Hepatic stellate cell (primary cell): ENCODE measurements around the gene INVS.
A peak's percentile ranks its signal among the peaks of the same experiment; 100 is the strongest.
"Not testable (repeated sequence)": the region's sequence is repeated elsewhere in the genome, so short reads cannot be mapped to it uniquely, and the experiment has no call there.

ENCODE experiments used
- DNase-seq: peaks from one replicate; pipeline ENCODE4 v3.0.0; 2011; ENCODE audit warnings: low spot score

Gene INVS

GRCh38 chr9:100281676-100282387 lies 182.8 kb downstream of the INVS start:
- DNase-seq: no peak

DNA sequence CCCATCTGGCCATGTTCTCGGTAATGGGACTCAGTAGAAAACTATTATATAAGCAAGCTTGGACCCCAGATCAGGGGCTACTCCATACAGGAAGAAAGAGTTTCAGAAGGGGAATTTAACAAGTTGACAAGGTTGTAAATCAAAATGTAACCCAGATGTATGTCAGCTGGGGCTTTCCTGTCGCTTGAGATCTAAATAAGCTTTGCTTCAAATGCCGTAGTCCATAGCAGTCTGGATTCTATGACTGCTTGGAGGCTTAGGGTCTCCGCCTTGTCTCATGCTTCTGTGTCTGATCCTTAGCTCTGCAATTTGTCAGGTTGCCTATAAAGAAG lies 183.3 kb downstream of the INVS start:
- no peak for DNase-seq

DNA sequence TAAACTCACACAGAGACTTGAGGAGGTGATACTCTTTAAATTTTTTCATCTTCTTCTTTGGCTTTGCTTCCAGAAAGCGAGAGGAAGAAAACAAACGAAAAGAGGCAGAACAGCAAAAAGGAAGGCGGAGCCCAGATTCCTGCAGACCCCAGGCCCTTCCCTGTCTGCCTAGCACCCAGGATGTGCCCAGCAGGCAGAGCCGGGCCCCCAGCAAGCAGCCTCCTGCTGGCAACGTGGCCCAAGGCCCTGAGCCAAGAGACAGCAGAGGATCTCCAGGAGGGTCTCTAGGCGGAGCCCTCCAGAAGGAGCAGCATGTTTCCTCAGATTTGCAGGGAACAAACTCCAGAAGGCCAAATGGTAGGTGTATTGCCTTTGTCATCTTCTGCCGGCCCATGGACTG lies 185.2 kb downstream of the INVS start:
- no peak for DNase-seq

DNA sequence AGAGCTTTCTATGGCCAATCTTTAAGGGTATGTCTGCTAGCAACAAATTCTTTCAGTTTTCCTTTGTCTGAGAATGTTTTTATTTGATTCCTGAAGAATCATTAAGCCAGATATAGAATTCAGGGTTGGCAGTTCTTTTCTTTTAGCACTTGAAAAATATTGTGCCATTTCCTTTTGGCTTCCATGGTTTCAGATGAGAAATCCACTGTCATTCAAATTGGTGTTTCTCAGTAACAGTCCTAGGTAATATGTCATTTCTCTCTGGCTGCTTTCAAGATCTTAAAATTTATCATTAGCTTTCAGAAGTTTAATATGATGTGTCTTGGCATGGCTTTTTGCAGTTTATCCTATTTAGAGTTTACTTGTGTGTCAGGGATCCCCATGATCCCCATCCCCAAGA lies 186.0 kb downstream of the INVS start:
- DNase-seq: no peak

DNA sequence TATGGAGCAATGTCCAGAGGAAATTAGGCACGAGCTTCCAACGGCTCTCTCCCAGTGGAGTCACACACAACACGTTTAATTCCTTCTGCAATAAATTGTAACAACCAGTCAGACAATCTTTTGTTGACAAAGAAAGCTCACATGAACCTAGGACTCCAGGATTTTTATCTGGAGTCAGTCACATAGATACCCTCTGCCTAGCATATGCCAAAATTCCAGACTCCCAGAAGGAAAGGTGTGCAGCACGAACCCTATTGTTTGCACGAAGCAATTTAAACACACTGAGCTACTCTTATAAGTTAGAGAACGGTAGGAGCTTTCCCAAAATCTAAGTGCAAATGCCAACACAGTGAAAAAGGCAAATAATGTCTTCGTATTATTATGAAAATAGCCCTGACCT lies 186.6 kb downstream of the INVS start:
- DNase-seq: no peak

DNA sequence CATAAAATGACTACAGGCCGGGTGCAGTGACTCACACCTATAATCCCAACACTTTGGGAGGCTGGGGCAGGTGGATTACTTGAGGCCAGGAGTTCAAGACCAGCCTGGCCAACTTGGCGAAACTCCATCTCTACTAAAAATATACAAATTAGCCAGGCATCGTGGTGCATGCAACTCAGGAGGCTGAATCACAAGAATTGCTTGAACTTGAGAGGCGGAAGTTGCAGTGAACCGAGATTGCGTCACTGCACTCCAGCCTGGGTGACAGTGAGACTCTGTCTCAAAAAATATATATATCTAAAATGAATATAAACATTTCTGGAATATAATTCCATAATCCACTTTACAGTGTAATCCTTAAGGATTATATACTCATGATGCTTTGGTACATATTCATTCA lies 187.2 kb downstream of the INVS start:
- no peak for DNase-seq

DNA sequence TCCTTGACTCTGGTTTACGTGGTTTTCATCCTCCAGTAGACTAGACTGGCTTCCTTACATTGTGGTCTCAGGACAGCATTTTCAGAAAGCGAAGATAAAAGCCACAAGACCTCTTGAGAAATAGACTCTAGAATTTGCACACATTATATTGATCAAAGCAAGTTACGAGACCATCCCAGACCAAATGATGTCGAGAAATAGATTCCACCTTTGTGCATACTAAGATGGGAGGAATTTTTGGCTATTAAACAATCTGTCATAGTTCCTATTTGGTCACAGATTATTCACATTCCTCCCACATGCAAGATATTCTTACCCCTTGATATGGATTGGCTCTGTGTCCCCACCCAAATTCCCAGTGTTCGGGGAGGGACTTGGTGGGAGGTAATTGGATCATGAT lies 188.1 kb downstream of the INVS start:
- DNase-seq: no peak

DNA sequence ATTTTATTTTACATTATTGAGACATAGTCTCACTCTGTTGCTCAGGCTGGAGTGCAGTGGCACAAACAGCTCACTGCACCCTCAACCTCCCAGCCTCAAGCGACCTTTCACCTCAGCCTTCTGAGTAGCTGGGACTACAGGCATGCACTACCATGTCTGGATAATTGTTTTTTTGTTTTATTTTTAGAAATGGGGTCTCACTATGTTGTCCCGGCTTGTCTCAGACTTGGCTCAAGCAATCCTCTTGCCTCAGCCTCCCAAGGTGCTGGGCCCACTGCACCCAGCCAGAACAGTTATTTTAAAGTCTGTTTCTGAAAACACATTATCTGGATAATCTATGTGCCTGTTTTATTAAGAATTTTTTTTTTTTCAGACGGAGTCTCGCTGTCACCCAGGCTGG lies 191.7 kb downstream of the INVS start:
- no peak for DNase-seq

- DNase-seq: no peak
Measured at GRCh38 chr9:100292414-100292813, 193.4 kb downstream of the INVS start.

- DNase-seq: no peak
Measured at GRCh38 chr9:100294341-100294740, 195.3 kb downstream of the INVS start.

DNA sequence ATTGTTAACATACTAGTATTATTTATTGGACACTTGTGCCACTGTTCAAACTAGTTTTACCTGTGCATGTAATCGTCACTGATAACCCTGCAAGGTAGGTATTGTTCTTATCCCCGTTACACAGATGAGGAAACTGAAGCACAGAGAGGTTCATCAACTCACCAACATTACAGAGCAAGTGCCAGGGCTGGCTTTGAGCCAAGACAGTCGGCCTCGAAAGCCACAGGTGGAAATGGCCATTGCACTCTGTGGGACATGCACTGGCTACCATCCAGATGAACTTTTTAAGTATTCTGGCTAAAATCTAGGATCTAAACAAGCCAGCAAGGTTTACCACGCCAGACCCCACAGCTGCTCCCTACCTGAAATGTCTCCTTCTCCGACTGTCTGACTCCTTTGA lies 195.8 kb downstream of the INVS start:
- DNase-seq: no peak

DNA sequence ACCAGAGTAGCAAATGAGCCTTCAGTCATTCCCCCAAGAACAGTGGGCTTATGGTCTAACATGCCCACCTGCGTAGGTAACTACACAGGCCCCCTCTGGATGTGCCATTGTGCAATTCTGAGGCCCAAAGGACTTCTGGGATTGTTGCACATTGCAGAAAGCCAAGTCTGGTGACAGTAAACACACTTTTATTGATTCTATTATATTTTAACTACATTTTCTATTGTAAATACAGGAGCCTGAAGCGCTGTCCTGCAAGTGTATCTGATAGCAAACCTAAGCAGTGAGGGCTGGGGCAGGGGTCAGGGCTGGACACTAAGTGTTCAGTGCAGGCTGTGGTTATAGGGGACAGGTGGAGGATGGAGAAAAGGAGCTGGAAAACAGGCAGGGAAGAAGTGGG lies 196.2 kb downstream of the INVS start:
- DNase-seq: no peak

DNA sequence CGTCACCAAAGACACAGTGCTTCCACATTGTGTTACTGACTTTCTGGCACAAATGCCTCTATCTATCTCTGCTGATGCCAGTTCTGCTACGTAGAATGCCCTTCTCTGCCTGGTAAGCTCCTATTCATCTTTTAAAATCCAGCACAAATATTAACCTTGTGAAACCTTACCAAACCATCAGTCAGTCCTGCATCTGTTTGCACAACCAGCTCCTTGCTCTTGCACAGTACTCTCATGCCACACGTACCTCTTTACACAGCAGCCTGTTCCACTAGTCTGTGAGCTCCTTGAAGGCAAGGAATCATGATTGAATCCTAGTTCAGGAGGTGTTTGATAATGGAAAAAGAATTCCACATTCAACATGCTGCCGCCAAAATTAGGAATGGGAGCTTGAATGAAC lies 197.4 kb downstream of the INVS start:
- DNase-seq: no peak

DNA sequence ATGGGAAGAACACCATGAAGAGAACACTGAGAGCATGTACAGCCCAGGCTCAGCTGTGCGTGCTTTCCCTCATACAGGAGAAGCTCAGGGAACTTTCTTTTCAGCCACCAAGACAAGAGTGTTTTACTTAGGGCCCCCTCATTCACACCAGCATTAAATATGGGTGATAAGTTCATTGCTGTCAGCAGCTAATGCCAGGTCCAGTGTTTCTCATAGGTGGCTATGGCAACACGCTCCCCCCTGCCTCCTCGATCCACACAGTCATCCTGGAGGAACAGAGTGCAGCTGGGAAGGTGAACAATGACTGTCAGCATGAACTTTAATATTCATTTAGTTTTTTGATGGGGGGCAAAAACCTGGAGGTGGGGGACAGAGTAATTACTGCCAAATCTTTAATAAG lies 199.3 kb downstream of the INVS start:
- DNase-seq: no peak

GRCh38 chr9:100303747-100304146 lies 204.7 kb downstream of the INVS start:
- no peak for DNase-seq

GRCh38 chr9:100306283-100306682 lies 207.2 kb downstream of the INVS start:
- no peak for DNase-seq

DNA sequence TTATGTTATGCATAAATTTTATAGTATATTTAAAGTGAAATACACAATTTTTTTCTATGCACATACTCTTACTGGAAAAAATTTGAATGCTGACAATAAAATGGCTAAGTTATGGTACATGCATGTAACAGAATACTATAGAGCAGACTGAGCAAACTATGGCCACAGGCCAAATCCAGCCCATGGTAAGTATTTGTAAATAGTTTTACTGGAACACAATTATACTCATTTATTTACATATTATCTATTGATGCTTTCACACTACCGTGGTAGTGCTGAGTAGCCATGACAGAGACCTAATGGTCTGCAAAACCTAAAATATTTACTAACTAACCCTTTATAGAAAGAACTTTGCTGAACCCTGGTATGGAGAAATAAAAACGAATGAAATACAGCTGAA lies 208.0 kb downstream of the INVS start:
- no peak for DNase-seq

DNA sequence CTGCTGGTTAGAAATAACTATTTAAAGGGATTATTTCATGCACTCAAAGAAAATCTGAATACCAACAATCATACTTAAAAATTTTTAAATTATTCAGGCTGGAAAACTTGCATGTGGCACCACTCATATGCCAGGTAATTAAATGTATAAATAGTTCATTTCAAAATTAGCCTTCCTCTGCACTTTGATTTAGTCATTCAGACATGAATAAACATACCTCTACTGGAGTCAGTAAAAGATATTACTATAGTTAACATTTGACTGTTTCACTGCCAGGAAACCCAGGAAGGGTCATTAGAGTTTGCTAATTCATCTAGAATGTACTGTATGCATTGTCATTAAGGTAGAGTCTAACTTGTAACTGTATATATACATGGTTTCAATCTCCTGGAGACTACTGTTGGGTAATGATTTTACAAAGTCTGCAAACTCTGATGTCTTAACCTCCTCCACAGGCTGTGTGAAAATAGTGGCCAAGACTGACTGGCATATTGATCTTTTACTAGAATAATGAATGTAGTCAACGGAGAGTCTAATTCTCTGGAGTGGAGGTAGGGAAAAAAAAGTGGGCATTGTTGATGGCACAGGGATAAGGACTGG lies 210.0 kb downstream of the INVS start:
- DNase-seq: no peak

DNA sequence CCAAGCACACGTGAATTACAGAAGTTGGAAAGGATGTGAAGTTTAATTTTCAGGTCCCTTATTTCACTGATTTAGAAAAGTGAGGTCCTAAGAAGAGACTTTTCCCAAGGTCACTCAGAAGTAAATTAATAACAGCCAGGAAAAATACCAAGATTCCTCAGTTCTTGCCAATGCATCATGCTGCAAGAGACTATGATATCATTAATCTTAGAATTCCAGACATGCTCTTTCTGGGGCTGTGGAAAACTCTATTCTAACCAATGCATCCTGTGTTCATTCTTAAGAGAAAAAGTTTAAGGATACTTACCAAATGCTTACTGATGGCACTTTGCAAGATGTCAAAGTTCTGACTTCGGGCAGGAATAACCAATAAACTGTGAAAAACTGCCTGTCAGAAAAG lies 210.9 kb downstream of the INVS start:
- no peak for DNase-seq

- no peak for DNase-seq
Measured at GRCh38 chr9:100315561-100315960, 216.5 kb downstream of the INVS start.

DNA sequence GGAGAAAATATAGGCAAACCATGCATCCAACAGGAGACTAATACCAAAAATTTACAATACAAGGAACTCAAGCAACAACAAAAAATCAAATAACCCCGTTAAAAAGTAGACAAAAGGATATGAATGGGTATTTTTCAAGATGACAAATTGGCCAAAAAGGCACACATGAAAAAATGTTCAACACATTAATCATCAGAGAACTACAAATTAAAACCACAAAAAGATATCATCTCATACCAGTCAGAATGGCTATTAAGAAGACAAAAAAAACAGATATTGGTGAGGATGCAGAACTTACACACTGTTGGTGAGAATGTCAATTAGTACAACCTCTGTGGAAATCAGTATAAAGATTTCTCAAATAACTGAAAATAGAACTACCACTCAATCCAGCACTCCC lies 218.7 kb downstream of the INVS start:
- DNase-seq: no peak

DNA sequence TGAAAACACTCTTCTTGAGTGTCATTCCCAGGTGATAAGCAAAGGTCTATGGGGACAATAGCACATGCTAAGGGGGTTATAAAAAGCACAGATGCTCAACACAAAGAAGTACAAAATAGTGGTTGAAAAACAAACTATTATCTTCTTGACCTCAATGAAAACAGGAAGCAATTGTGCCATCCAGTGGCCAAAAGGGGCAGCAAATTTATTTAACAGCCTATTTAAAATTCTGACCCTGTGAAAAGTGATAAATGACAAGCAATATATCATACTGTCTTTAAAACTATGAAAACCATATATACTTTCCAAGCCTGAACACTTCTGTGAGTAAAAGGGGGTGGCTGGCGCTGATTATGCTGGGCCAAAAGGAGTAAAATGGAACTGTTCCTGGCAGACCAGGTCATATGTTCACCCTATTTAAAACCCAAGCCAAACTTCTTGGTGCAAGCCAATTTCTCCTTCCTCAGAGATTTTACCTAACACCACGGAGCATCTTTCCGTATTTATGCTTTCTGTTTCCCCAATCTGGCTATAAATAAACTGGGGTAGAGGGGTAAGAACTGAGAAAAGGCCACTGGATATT lies 224.0 kb downstream of the INVS start:
- DNase-seq: no peak

GRCh38 chr9:100324594-100325200 lies 225.7 kb downstream of the INVS start:
- peak; percentile 21 for DNase-seq

GRCh38 chr9:100338736-100339135 lies 239.7 kb downstream of the INVS start:
- DNase-seq: not testable (repeated sequence)
